Activated T-cell treated with anti-CD3 and anti-CD28 coated beads, Interleukin-2, amount 50 U/mL, for 72 hours (primary cell): ENCODE results near the gene SYK. TPM values are rescaled to one million over a fixed set of nuclear protein-coding genes. Genes with fewer than 3 reads are reported as not detected.

Source experiments
- ATAC-seq, 2 donors: fragments of 150-1000 bp; cut with Tn5 transposase; replicated peaks in 1 of 2; 2 replicates each; pipeline ENCODE4 v1.10.0; 2021; ENCODE audit warnings: moderate library complexity in 2 of 2, mild to moderate bottlenecking in 1 of 2
- DNase-seq, 2 donors: peaks; one replicate each; pipeline ENCODE4 v3.0.0; 2021 to 2022; ENCODE audit warnings: mixed read lengths in 1 of 2
- H3K27ac Mint-ChIP-seq: one replicate; pipeline ENCODE4 v1.8.0; 2022; ENCODE audit warnings: mild to moderate bottlenecking, moderate library complexity, mixed read lengths
- H3K27me3 Mint-ChIP-seq: one replicate; pipeline ENCODE4 v1.8.0; 2022; ENCODE audit warnings: low read depth, mixed read lengths
- H3K36me3 Mint-ChIP-seq, 2 donors: one replicate each; pipeline ENCODE4 v1.8.0; 2022; ENCODE audit warnings: mixed read lengths in 2 of 2, mild to moderate bottlenecking in 1 of 2; ENCODE audit not compliant: insufficient read depth in 2 of 2
- H3K4me1 Mint-ChIP-seq: one replicate; pipeline ENCODE4 v1.8.0; 2022; ENCODE audit warnings: low read depth, mixed read lengths
- H3K4me3 Mint-ChIP-seq, 2 donors: one replicate each; pipeline ENCODE4 v1.8.0; 2022; ENCODE audit warnings: mild to moderate bottlenecking in 2 of 2, mixed read lengths in 2 of 2, moderate library complexity in 2 of 2
- H3K9me3 Mint-ChIP-seq, 2 donors: one replicate each; pipeline ENCODE4 v1.8.0; 2022; ENCODE audit warnings: mixed read lengths in 2 of 2
- total RNA-seq, 2 donors: library from RNA; stranded (reverse); gene quantifications; one replicate each; pipeline ENCODE4 v1.2.3, GENCODE V29; 2022

The SYK gene
- total RNA-seq, 2 donors from 2014 or later, result 0.19 to 0.44 TPM

DNA sequence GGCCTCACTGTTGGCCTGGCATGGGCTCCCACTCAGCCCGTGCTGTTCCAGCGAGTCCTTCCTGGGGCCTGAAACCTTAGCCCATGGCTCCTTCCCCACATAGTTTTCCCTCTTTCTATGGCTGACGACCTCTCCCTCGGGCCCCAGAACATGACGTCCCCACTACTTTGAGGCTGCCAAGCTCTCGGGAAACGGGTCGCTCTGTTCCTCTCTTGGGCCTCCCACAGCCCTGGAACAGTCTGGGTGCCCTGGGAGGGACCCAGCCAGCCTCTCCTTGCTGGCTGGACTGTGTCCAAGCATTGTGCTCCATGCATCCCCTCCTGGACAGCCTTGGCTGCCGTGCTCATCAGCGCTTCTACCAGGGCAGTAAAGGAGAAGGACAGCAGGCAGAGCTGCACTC, 118.3 kb downstream of the SYK start:
- no peaks in the 10 kb centered on the region for H3K36me3 Mint-ChIP-seq
- no peak overlapping the region for H3K27ac Mint-ChIP-seq
- ATAC-seq (no peak), DNase-seq (no peak)
- no peaks in the 10 kb centered on the region for H3K9me3 Mint-ChIP-seq
- H3K4me3 Mint-ChIP-seq, result no peak overlapping the region
- H3K27me3 Mint-ChIP-seq, result peaks cover 14% of the 10 kb centered on the region
- H3K4me1 Mint-ChIP-seq, result peaks cover 21% of the 10 kb centered on the region

DNA sequence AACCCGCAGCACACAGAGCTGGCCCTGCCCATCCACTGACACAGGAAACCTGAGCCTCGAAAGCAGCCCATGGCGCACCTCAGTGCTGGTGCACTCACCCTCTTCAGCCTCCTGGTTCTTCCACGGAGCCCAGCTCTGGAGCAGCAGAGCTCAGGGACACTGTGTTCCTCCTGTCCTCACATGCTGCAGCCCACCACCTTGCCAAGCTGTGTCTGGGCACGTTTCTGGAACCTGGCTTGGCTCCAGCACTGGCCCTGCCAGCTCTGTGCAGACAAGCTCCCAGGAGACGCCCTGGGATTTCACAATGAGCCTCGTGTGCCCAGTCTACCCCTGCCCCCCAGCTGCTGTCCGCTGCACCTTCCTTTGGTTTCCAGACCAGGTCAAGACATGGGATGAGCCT, 119.5 kb downstream of the SYK start:
- Mint-ChIP-seq H3K36me3 (no peaks in the 10 kb centered on the region), H3K9me3 (no peaks in the 10 kb centered on the region), H3K4me1 (peaks cover 13% of the 10 kb centered on the region), H3K27me3 (peaks cover 22% of the 10 kb centered on the region), H3K27ac (no peak overlapping the region), H3K4me3 (no peak overlapping the region)
- DNase-seq (no peak), ATAC-seq (no peak)

DNA sequence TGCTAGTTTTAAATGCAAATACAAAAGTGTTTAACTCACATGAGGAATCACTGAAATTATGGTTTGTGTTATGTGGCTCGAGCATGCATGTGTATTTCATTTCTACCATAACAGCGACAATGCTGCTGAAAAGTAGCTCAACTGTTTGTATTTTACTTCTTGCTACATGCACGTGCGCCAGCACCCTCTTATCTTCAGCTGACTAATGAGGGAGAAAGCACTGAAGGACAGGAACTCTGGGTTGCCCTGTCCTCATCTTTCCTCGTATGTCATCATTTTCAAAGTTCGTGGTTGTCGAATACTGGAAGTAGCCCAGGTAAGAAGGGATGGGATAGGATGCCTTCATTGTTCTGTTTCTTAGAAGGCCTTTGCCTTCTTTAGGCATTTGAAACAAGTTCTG, 120.3 kb downstream of the SYK start:
- Mint-ChIP-seq H3K27me3 (peaks cover 24% of the 10 kb centered on the region), H3K36me3 (no peaks in the 10 kb centered on the region), H3K9me3 (no peaks in the 10 kb centered on the region), H3K4me1 (peaks cover 13% of the 10 kb centered on the region), H3K27ac (no peak overlapping the region), H3K4me3 (no peak overlapping the region)
- ATAC-seq (no peak), DNase-seq (no peak)

DNA sequence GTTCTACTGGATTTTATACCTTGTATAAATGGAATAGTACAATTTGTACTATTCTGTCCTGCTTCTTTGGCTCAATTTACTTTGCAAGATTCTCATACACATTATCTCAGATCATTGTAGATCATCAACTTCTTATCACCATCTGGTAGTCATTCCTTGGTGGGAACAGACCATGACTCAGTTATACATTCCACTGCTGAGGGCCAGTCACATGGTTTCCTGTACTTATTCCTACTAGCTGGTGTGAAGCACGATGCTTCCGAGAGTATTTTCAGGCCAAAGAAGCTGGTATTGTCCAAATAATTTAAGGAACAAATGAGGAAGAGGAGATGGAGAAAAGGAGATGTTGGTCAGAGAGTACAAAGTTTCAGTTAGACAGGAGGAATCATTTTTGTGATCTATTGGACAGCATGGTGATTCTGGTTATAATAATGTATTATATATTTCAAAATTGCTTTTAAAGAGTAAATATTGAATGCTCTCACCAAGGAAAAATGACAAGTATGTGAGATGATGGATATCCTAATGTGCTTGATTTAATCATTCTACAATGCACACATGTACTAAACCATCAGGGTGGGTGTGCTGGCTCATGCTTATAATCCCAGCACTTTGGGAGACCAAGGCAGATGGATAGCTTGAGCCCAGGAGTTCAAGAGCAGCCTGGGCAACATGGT, 124.1 kb downstream of the SYK start:
- peaks cover 13% of the 10 kb centered on the region for H3K4me1 Mint-ChIP-seq

DNA sequence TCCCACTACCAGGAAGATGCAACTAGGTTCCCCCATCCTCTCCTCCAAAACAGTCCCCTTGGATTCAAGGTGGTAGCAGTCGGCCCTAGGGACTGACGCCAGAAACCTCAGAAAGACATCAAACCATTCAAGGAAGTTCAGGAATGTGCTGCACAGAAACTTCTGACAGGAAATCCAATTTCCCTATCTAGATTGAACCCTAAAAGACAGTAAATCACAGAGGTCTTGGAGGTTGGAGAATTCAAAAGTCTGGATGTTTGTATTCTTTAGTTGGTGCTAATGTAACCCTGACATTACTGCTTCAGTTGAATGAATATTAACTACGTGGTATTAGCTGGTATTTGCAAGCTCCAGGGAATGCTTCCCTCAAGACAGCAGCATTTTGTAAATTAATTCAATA, 125.3 kb downstream of the SYK start:
- Mint-ChIP-seq H3K27ac (no peak overlapping the region), H3K9me3 (no peaks in the 10 kb centered on the region), H3K36me3 (no peaks in the 10 kb centered on the region), H3K27me3 (peaks cover 35% of the 10 kb centered on the region), H3K4me3 (no peak overlapping the region), H3K4me1 (peaks cover 13% of the 10 kb centered on the region)
- no peak for ATAC-seq
- no peak for DNase-seq

More for the DNA sequence above, 124.1 kb downstream of the SYK start:
- Mint-ChIP-seq H3K9me3 (no peaks in the 10 kb centered on the region), H3K27ac (no peak overlapping the region), H3K27me3 (peaks cover 44% of the 10 kb centered on the region), H3K4me3 (no peak overlapping the region), H3K36me3 (no peaks in the 10 kb centered on the region)
- no peak for ATAC-seq
- no peak for DNase-seq

DNA sequence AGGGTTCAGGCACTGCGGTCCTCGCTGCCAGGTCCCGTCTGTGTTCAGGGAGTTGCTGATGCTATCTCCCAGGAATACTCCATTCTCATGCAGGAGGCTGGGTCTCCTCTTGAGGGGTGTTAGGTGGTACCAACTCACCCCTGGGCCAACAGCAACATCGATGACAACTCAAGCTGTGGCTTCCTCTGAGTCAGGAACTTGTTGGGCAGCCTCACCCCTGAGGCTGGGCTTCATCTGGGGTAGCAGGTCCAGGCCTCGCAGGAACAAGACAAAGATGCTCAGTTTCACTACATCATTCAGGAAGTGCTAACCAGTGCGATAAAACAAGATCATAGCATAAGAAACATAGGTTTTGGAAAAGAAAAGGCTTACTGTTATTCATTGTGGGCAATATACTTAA, 125.9 kb downstream of the SYK start:
- H3K4me3 Mint-ChIP-seq, result no peak overlapping the region
- peaks cover 34% of the 10 kb centered on the region for H3K27me3 Mint-ChIP-seq
- H3K36me3 Mint-ChIP-seq, result no peaks in the 10 kb centered on the region
- H3K4me1 Mint-ChIP-seq, result peaks cover 13% of the 10 kb centered on the region
- DNase-seq, result no peak
- H3K9me3 Mint-ChIP-seq, result no peaks in the 10 kb centered on the region
- no peak overlapping the region for H3K27ac Mint-ChIP-seq
- peak in 1 of 2 donors; percentile 35 for ATAC-seq

DNA sequence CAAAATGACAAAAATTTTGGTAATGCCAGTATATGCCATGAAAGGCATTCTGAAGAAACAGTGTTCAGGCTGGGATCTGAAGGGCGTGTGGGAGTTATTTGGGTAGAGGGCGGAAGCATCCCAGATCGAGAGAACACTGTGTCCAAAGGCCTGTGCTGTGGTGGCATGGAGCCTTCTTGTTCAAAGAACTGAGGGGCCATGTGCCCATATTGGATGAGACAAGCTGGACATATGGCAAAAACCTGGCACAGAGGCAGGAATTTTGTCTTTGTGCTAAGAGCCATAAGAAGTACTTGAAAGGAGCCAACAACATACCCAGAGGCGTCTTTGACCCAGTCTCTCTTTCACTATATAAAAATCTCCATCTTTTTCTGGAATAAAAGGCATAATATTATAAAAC, 128.0 kb downstream of the SYK start:
- H3K4me1 Mint-ChIP-seq, result peaks cover 2% of the 10 kb centered on the region
- no peak for DNase-seq
- H3K4me3 Mint-ChIP-seq, result no peak overlapping the region
- ATAC-seq, result no peak
- peaks cover 51% of the 10 kb centered on the region for H3K27me3 Mint-ChIP-seq
- H3K27ac Mint-ChIP-seq, result no peak overlapping the region
- H3K9me3 Mint-ChIP-seq, result no peaks in the 10 kb centered on the region
- H3K36me3 Mint-ChIP-seq, result no peaks in the 10 kb centered on the region

DNA sequence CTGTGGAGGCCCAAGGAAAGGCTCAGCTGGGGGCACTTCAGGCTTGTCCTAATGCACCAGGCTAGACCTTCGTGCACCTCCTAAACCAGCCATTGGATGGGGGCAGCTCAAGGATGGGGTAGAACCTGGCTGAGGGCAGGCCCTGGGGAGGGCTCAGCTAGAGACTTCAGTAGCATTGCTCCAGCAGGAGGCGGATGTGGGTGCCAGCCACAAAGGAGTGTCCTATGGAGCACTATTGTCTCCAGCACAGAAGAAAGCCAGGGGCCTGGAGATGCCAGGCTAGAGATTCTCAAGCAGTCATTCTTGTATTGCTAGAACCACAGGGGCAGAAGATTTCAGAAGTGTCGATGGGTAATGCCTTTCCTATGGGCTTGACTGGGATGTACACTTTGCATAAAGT, 131.8 kb downstream of the SYK start:
- ATAC-seq (no peak), DNase-seq (no peak)
- Mint-ChIP-seq H3K4me1 (peaks cover 10% of the 10 kb centered on the region), H3K9me3 (no peaks in the 10 kb centered on the region), H3K4me3 (no peak overlapping the region), H3K27me3 (peaks cover 51% of the 10 kb centered on the region), H3K27ac (peak overlapping the region; percentile 16), H3K36me3 (no peaks in the 10 kb centered on the region)

DNA sequence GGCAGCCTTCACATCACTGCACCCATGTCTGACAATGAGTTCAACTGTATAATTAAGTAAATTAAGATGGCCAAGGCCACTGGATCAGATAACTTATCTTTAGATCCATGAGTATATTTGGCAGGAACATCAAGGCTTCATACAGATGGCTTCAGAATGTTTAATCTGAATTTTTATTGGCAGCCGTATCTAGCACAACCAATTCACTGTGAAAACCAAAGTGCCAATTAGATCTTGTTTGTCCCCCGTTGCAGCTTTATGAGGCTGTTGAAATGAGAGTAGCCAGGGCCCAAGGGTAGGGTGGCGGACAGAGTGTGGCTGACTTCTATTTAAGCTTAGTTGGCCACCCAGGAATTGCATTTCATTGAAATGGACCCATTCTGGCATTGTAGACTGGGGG, 137.7 kb downstream of the SYK start:
- Mint-ChIP-seq H3K4me3 (no peak overlapping the region), H3K27ac (no peak overlapping the region), H3K36me3 (no peaks in the 10 kb centered on the region), H3K4me1 (peaks cover 14% of the 10 kb centered on the region), H3K9me3 (peaks cover 2% of the 10 kb centered on the region in 2 donors), H3K27me3 (peaks cover 43% of the 10 kb centered on the region)
- ATAC-seq (no peak), DNase-seq (no peak)

DNA sequence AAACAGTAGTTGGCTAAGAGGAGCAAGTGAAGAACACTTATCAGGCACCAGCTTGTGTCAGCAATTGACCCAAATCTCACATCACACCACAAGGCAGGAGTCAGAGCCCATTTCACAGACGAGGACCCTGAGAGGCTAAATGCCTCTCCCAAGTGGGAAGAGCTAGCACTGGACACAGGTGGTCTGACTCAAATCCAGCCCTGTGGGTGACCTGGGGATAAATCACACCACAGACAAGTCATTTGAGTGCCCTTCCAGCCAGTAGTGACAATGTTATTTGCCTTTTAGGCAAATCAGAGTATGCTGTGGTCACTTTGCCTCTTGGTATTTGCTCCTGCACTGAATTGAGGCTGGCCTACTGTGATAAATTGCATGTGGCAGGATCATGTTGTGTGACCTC, 138.7 kb downstream of the SYK start:
- Mint-ChIP-seq H3K4me3 (no peak overlapping the region), H3K36me3 (no peaks in the 10 kb centered on the region), H3K9me3 (peaks cover 2% of the 10 kb centered on the region in 2 donors), H3K27me3 (peaks cover 51% of the 10 kb centered on the region), H3K4me1 (peaks cover 6% of the 10 kb centered on the region), H3K27ac (no peak overlapping the region)
- DNase-seq, result no peak
- ATAC-seq, result no peak

DNA sequence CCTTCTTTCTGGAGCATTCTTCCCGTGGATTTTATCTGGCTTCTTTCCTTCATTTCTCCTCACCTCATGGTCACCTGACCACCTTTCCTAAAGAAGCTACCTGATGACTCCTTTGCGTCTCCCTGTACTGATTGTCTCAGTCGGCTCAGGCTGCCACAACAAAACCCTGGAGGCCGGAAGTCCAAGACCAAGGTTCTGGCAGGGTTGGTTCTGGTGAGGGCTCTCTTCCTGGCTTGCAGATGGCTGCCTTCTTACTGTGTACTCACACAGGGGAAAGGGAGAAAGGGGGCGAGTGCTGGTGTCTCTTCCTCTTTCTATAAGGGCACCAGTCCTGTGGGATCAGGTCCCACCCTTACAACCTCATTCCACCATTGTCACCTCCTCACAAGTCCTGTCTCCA, 140.0 kb downstream of the SYK start:
- ATAC-seq (no peak), DNase-seq (no peak)
- no peak overlapping the region for H3K27ac Mint-ChIP-seq
- no peaks in the 10 kb centered on the region for H3K36me3 Mint-ChIP-seq
- H3K4me1 Mint-ChIP-seq, result peaks cover 4% of the 10 kb centered on the region
- peaks cover 61% of the 10 kb centered on the region for H3K27me3 Mint-ChIP-seq
- H3K4me3 Mint-ChIP-seq, result no peak overlapping the region
- H3K9me3 Mint-ChIP-seq, result peaks cover 2% of the 10 kb centered on the region in 2 donors

DNA sequence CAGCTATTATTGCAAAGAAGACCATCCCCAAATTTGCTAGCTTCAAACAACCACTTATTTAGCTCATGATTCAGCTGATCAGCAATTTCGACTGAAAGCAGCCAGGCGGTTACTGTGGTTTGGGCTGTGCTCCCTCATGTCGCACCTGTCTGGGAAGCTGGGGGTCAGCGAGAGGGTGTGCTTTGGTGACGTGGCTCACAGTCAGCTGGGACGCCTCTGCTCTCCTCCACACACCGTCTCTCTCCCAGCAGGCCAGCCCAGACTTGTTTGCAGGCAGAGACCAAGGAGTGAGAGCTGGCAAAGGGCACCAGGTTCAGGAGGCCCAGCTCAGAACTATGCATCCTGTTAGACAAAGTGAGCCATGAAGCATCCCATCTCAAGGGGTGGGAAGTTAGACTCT, 140.9 kb downstream of the SYK start:
- Mint-ChIP-seq H3K9me3 (peaks cover 2% of the 10 kb centered on the region in 2 donors), H3K4me1 (peaks cover 4% of the 10 kb centered on the region), H3K4me3 (no peak overlapping the region), H3K36me3 (no peaks in the 10 kb centered on the region), H3K27ac (no peak overlapping the region), H3K27me3 (peaks cover 68% of the 10 kb centered on the region)
- peak in 1 of 2 donors; percentile 15 for ATAC-seq
- DNase-seq, result no peak

DNA sequence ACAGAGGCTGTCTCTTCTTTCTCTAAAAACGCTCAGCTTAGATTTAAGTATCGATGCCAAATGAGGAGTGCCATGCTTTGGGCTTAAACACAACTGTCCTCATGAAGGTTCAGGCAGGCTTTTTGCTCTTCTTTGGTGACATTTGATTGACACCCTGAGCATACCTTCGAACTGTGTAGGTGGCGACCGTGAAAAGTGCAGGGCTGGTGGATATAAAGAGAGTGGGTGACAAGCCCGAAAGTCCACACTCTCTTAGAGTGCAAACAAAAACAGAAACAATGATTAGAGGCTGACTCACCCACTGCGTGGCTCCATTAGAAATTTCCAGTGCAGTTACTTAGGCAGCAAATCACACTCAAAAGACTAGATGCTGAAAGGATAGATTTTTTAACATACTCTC, 141.7 kb downstream of the SYK start:
- Mint-ChIP-seq H3K4me1 (peaks cover 4% of the 10 kb centered on the region), H3K27me3 (peaks cover 68% of the 10 kb centered on the region), H3K9me3 (peaks cover 2% of the 10 kb centered on the region in 2 donors), H3K27ac (no peak overlapping the region), H3K36me3 (no peaks in the 10 kb centered on the region), H3K4me3 (no peak overlapping the region)
- DNase-seq (no peak), ATAC-seq (peak; percentile 46 to 53)

DNA sequence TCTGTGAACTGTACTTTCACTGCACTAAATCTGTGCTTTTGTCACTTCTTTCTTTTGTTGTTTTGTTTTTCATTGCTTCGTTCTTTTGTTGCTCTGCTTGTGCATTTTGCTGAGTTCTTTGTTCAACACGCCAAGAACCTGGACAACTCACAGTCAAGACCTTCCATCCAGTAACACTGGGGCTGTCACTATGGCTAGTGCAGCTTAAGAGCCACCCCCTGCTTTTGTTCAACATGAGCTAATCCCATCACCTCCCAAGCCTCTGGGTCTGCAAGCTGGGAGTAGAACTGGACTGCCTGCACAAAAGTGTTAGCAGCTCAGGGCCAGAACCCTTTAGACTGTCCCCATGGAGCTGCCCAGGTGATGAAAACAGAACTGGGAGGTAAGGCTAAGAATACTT, 143.7 kb downstream of the SYK start:
- Mint-ChIP-seq H3K9me3 (peaks cover 2% of the 10 kb centered on the region in 2 donors), H3K4me1 (peaks cover 4% of the 10 kb centered on the region), H3K36me3 (no peaks in the 10 kb centered on the region), H3K4me3 (no peak overlapping the region), H3K27ac (no peak overlapping the region), H3K27me3 (peaks cover 75% of the 10 kb centered on the region)
- no peak for DNase-seq
- no peak for ATAC-seq
